Gastroesophageal sphincter (tissue), 3 donors: ENCODE results near the gene RIC1.

Source experiments
- POLR2A ChIP-seq, 2 donors: fragments of 450-650 bp; IDR thresholded peaks; one replicate each; pipeline ENCODE4 v1.6.1; 2017; ENCODE audit warnings: antibody characterized with exemption in 2 of 2, mild to moderate bottlenecking in 2 of 2, moderate library complexity in 1 of 2
- TF ChIP-seq, protein P1 (sequence below), 4 experiments: fragments of 200-600 bp in 2 of 4; fragments of 450-650 bp in 2 of 4; sonication (generic) in 1 of 4; IDR thresholded peaks; one replicate each; pipeline ENCODE4 v1.5.1; 2017 to 2019; ENCODE audit warnings: antibody characterized with exemption in 4 of 4, mild to moderate bottlenecking in 2 of 4, moderate library complexity in 2 of 4

DNA sequence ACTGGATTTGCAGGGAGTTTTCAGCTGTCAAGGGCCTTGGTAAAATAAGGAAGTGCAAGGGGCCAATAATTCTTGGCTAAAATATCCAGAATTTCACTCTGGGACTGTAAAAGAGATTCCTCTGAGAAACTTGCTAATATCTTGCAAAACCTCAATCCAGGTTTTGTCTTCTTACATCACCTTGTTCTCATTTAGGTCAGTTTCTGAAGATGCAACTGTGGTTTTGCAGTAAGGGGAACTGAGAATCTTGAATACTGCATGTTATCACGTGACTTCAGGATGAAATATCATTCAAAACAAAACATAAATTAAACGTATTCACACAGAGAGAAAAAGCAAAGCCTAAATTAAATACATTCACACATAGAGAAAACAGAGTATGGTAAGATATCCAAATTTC is 35.0 kb upstream of the RIC1 start:
- TF ChIP-seq POLR2A (IDR thresholded peaks at IDR 0.05), result no peak
- TF ChIP-seq, protein P1, sequence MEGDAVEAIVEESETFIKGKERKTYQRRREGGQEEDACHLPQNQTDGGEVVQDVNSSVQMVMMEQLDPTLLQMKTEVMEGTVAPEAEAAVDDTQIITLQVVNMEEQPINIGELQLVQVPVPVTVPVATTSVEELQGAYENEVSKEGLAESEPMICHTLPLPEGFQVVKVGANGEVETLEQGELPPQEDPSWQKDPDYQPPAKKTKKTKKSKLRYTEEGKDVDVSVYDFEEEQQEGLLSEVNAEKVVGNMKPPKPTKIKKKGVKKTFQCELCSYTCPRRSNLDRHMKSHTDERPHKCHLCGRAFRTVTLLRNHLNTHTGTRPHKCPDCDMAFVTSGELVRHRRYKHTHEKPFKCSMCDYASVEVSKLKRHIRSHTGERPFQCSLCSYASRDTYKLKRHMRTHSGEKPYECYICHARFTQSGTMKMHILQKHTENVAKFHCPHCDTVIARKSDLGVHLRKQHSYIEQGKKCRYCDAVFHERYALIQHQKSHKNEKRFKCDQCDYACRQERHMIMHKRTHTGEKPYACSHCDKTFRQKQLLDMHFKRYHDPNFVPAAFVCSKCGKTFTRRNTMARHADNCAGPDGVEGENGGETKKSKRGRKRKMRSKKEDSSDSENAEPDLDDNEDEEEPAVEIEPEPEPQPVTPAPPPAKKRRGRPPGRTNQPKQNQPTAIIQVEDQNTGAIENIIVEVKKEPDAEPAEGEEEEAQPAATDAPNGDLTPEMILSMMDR (IDR thresholded peaks at IDR 0.05), result no peak
